GM18858 (cell line): ENCODE results near the gene ZNF497.
"Not testable (repeated sequence)": the region's sequence is repeated elsewhere in the genome, so short reads cannot be mapped to it uniquely, and the experiment has no call there.

Experiments
- ATAC-seq: cut with Tn5 transposase; IDR thresholded peaks from one replicate; pipeline ENCODE4 v1.9.1; 2021; ENCODE audit not compliant: unreplicated experiment

ZNF497 gene

GRCh38 chr19:58311345-58311865, 51.1 kb downstream of the ZNF497 start:
- ATAC-seq: no peak

GRCh38 chr19:58310685-58311084, 51.9 kb downstream of the ZNF497 start:
- ATAC-seq: not testable (repeated sequence)

- ATAC-seq: no peak
These were observed 54.8 kb downstream of the ZNF497 start for GRCh38 chr19:58307736-58308135.

- ATAC-seq: no peak
These were observed 56.6 kb downstream of the ZNF497 start for GRCh38 chr19:58305932-58306323.

- peak; percentile 86 for ATAC-seq
These were observed 57.3 kb downstream of the ZNF497 start, which contains the start of gene ERVK3-1 for GRCh38 chr19:58305065-58305931. TSS of gene ERVK3-1 (plus strand) at chr19:58305377. CDS start at chr19:58312169, 6,792 bp downstream.

GRCh38 chr19:58304748-58305064, 57.8 kb downstream of the ZNF497 start:
- no peak for ATAC-seq
